Melanocyte of skin (primary cell): ENCODE data around the gene FBXO46. TPM values are rescaled to one million over a fixed set of nuclear protein-coding genes. Genes with fewer than 3 reads are reported as not detected.

Source experiments
- small RNA-seq, 2 donors: library from RNA; depleted of rRNA; stranded (forward); fragments of <200 nt; gene quantifications; one replicate each; pipeline ENCODE3, GENCODE V24; 2012
- total RNA-seq, 2 donors: library from RNA; depleted of rRNA; stranded (reverse); fragments of >200 nt; gene quantifications; 2 replicates each; pipeline ENCODE4 v1.2.3, GENCODE V29; 2012

FBXO46 gene
- total RNA-seq, result 1 to 10 TPM; 5.9 to 7.7 TPM

GRCh38 chr19:45730368-45731288 is at the start of gene FBXO46:
FBXO46 (minus strand) TSS chr19:45730896; CDS start chr19:45713495, 17,401 bp downstream.

DNA sequence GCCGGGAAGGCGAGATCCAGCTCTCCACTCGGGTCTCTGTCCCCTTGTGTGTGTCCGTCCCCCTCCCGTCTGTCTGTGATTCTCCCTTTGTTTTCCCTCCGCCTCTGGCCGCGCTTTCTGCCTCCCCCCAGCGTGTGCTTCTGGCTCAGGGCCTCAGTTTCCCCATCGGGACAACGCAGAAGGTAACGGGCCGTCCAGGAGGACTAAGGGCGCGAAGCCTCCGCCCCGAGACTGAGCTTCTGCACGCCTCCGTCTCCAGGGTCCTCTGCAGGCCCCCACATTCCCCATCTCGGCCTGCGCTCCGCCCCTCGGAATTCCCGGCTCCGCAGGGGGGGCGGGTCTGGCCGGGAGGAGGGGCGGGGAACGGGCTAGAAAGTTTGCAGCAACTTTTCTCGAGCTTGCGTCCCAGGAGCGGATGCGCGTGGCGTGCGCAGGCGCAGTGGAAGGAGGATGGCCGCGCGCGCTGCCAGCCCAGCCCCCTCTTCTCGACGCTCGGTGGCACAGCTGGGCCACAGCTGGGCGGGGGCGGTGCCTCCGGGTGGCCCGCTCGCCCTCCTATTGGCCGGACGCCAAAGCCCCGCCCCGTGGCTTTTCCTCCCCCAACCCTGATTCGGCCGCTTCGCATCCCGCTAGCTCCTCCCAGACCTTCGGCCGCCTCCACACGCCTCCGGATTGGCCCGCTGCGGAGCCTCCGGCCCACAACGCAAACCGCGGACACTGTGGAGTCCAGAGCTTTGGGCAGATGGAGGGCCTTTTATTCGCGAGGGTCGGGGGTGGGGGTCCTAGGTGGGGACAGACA is 38.5 kb upstream of the FBXO46 start, which contains the start of gene SIX5:
Gene SIX5 (minus strand): TSS at position 269 of the 799 bp plus-strand sequence. CDS start 408 bp downstream, outside the sequence.

DNA sequence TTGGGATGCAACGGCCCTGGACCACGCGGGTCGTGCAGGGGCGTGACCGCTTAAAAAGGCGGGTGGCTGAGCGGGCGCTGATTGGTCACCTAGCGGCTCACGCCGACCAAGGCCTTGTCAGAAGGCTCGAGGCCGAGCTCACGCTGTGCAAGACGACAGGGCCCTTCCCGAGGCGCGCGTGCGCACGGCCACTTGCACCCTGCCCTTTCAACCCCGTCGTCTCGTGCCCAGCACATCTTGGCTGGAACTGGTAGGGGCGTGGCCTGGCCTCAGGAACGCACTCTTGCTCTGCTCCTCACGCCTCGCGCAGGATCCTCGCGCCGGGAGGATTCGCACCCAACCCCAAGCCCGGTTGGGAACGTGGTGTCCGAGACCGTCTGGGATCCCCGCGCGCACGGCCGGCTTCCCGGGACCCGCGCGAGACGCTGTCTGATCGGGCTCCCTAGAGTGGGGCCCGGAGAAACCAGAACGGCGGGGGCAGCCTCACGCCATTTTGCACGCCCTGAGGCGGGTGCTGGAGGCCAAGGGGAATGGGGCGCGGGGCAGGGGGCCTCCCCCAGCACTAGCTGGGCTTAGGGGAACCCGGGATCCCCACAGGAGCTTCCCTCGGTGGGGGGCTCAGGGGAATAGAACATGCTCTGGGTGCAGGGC is 2.6 kb upstream of the FBXO46 start, which contains the start of gene MEIOSIN:
Gene MEIOSIN (plus strand): TSS at position 280 of the 651 bp plus-strand sequence. CDS start 1,938 bp downstream, outside the sequence.

GRCh38 chr19:45692187-45693105 is 38.2 kb downstream of the FBXO46 start, which contains the start of gene QPCTL:
QPCTL (plus strand) TSS chr19:45692666; CDS start chr19:45692704, 38 bp downstream.

DNA sequence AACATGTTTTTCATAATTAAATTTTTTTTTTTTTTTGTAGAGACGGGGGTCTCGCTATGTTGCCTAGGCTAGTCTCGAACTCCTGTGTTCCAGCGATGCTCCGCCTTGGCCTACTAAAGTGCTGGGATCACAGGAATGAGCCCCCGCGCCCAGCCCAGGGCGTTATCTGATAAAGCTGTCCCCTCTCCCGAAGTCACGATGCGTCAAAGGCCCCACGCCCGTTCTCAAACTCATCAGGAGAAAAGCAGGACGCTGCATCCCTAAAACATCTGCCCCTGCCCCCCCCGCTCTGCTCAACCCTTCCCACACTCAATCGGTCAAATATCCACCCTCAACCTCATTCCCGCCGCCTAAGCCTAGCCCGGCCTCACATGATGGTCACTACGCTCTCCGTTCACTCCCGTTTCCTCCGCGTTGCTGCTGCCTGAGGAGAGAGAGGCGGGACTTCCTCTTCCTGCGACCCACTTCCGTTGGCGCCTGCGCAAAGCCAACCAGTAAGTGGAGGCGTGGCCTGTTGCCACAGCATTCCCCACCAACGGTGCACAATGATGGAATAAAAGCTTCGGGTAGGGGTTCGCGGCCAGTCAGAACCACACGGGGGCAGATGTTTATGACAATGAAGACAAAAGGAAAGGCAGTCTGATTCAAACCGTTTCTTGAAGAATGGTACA is 39.0 kb downstream of the FBXO46 start, which contains the start of gene SNRPD2:
Gene SNRPD2 (minus strand): TSS at position 438 of the 671 bp plus-strand sequence. CDS start 65 bp downstream, at position 373.

GRCh38 chr19:45667620-45668341 is 62.9 kb downstream of the FBXO46 start, which contains the start of gene GIPR:
GIPR (plus strand) TSS chr19:45668221; CDS start chr19:45669521, 1,300 bp downstream.

Small RNA genes within 50 kb of the gene (small RNA-seq; reads per million reads assigned to genes)
- gene MIR642A, result 0.90 to 1.7 reads per million in 2 donors

Other genes with a start within 250 kb of the FBXO46 start
- gene RTN2, start 233.8 kb downstream of the FBXO46 start, total RNA-seq, result 1 to 10 TPM; 8.0 to 9.6 TPM
- 1 to 10 TPM in 1 of 2 donors, under 1 TPM in 1; 0.67 to 1.4 TPM for gene PPM1N, start 232.5 kb downstream of the FBXO46 start, total RNA-seq
- gene VASP, start 223.4 kb downstream of the FBXO46 start, total RNA-seq, result 10 to 100 TPM; 36.5 to 68.6 TPM
- gene OPA3, start 146.1 kb downstream of the FBXO46 start, total RNA-seq, result 10 to 100 TPM in 1 of 2 donors, 1 to 10 TPM in 1; 9.7 to 11.0 TPM
- gene GPR4, start 128.7 kb downstream of the FBXO46 start, total RNA-seq, result under 1 TPM in 1 of 2 donors, not detected in 1; under 0.01 TPM
- 10 to 100 TPM; 58.9 to 64.0 TPM for gene EML2, start 91.5 kb downstream of the FBXO46 start, total RNA-seq
- under 1 TPM in 1 of 2 donors, not detected in 1; under 0.01 TPM for gene GIPR, start 62.7 kb downstream of the FBXO46 start, total RNA-seq
- gene SNRPD2, start 38.9 kb downstream of the FBXO46 start, total RNA-seq, result 100 to 1,000 TPM; 193 to 358 TPM
- gene QPCTL, start 38.2 kb downstream of the FBXO46 start, total RNA-seq, result 10 to 100 TPM; 45.6 to 52.3 TPM
- gene MEIOSIN, start 2.5 kb upstream of the FBXO46 start, total RNA-seq, result not detected
- 1 to 10 TPM; 5.5 to 6.0 TPM for gene SIX5, start 38.4 kb upstream of the FBXO46 start, total RNA-seq
- gene DMPK, start 51.6 kb upstream of the FBXO46 start, total RNA-seq, result 1 to 10 TPM; 8.3 to 8.9 TPM
- 10 to 100 TPM; 30.6 to 37.6 TPM for gene DMWD, start 61.9 kb upstream of the FBXO46 start, total RNA-seq
- under 1 TPM in 1 of 2 donors, not detected in 1; 0.34 TPM for gene RSPH6A, start 84.4 kb upstream of the FBXO46 start, total RNA-seq
- gene SYMPK, start 132.3 kb upstream of the FBXO46 start, total RNA-seq, result 10 to 100 TPM; 39.6 to 44.0 TPM
- gene FOXA3, start 133.4 kb upstream of the FBXO46 start, total RNA-seq, result not detected
- gene IRF2BP1, start 155.2 kb upstream of the FBXO46 start, total RNA-seq, result 10 to 100 TPM; 23.6 to 31.0 TPM
- 1 to 10 TPM; 1.3 to 2.1 TPM for gene MYPOP, start 171.7 kb upstream of the FBXO46 start, total RNA-seq
- not detected for gene NANOS2, start 183.9 kb upstream of the FBXO46 start, total RNA-seq
- gene NOVA2, start 243.0 kb upstream of the FBXO46 start, total RNA-seq, result not detected